GM19099 (cell line): ENCODE results near the gene PIM3.
A peak's percentile ranks its signal among the peaks of the same experiment; 100 is the strongest.

Experiments used
- POLR2A ChIP-seq: IDR thresholded peaks from 3 replicates; pipeline ENCODE4 v1.6.1; 2011; ENCODE audit warnings: low read depth; ENCODE audit not compliant: insufficient read length; ENCODE audit errors: extremely low read depth

The PIM3 gene

DNA sequence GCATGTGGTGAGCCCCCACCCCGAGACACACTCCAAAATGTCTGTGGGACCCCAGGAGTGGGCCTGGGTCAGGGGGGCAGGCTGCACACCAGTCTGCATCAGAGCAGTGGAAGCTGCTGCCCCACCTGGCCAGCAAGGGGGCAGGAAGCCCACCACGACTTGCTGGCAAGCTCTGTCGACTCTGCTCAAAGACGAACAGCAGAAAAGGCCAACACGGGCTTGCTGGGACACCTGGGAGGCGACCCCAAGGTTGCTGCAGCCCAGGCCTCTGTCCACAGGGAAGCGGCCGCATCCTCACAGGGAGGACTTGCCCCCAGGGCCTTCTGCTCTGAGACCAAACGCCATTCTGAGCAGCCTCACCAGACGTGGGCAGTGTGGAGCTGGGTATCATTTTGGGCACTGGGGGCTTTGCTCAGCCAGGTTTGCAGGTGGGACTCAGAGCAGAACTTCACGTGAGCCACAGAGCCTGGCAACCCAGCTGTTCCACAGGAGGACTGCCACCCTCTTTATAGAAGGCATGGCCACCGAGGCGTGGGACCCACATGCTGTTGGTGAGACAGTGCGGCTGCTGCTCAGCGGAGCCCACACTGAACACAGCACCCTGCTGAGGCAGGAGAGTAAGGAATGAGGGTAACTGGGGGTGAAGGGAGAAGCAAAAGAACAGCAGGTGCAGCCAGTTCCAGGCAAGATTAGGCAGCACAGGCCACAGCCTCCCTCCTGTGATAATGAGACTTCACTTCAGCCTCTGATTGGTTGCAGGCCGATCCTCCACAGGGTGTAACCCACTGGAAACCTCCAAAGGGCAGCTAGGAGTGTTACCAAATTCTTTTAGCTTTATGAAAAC is 41.0 kb downstream of the PIM3 start:
- TF ChIP-seq POLR2A, result no peak

- no peak for TF ChIP-seq POLR2A
Measured at GRCh38 chr22:50002791-50003190, 42.2 kb downstream of the PIM3 start.

DNA sequence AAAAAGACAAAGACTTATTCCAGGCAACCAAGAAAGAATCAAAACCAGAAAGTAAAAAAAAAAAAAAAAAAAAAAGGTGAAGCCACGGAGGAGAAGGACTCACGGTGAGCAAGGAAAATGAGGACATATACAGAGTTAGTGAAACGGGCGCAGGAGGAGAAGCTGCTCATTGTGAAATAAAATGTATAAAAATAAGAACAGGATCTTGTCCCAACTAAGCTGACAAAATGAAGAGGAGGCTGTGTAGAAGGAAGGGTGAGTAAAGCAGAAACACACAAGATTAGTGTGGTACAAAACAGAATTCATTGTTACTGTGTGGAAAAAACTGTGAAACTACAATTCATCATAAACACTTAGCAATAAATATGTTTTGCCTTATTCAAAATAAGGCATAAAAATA is 44.3 kb downstream of the PIM3 start:
- TF ChIP-seq POLR2A, result no peak

- no peak for TF ChIP-seq POLR2A
Measured at GRCh38 chr22:50007057-50007511, 46.5 kb downstream of the PIM3 start.

GRCh38 chr22:50008151-50009040 is 47.8 kb downstream of the PIM3 start:
- TF ChIP-seq POLR2A, result no peak

DNA sequence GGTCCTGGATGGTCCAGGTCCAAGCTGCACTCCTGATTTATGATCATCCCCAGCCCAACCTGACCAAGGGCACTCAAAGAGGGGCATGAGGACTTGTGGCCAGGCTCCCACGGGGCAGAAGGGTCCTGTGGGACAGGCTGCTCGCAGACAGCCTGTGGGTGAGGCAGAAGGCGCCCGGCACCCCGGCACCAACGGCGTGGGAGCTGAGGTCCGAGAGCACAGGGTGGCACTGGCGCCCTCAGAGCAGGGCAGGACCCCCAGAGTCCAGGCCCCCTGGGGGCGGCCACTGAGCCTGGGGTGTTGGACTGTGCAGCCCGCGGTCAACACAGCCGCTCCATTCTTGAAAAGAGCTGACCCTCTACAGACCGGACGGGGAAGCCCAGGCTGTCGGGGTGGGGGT is 48.7 kb downstream of the PIM3 start:
- TF ChIP-seq POLR2A, result no peak

DNA sequence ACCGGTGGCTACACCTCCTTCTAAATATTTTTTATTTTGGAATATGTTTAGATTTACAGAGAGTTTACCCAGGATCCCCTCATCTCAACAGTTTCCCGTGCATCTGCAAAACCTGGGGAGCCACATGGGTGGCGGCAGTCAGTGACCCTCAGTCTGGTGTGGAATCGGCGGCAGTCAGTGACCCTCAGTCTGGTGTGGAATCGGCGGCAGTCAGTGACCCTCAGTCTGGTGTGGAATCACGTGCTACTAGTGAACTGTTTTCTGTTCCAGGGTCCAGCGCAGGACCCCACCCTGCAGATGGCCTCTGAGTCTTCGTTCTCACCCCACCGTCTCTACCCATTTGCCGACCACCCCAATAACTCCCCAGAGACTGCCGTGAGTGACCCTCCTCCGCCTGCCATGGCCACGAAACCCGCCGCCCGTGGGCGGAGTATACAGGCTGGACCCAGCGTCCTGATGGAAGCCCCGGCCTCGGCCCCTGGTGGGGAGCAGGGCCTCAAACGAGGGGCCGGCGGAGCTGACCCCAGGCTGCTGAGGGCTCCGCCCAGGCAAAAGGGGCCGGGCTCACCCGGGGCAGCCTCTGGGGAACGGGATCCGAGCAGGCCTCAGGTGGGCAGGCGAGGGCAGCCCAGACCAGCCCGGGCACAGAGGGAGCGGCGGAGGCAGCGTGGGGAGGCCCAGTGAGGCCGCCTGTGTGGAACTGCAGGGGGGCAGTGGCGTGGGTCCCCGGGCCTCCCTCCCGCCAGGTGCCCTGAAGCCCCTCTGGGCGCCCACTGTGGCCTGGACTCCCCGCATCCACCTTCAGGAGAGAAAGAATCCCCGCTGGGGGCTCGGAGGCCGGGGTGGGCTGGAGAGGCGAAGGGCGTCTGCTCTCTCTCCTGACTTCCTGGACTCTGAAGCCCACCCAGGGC is 49.4 kb downstream of the PIM3 start:
- no peak for TF ChIP-seq POLR2A

GRCh38 chr22:50010676-50011446 is 50.3 kb downstream of the PIM3 start:
- peak; percentile 20 for TF ChIP-seq POLR2A

- no peak for TF ChIP-seq POLR2A
Measured at GRCh38 chr22:50011447-50012210, 51.1 kb downstream of the PIM3 start.

GRCh38 chr22:50012211-50013181 is 51.9 kb downstream of the PIM3 start, which contains the start of gene IL17REL:
Gene IL17REL (minus strand): TSS chr22:50012765. CDS start chr22:50012646, 119 bp downstream.
- no peak for TF ChIP-seq POLR2A
